HCEC 1CT (cell line): ENCODE measurements around the gene PEAK3.

Experiments
- DNase-seq: peaks from one replicate; pipeline ENCODE4 v3.0.0-alpha.2; 2017

PEAK3 gene

DNA sequence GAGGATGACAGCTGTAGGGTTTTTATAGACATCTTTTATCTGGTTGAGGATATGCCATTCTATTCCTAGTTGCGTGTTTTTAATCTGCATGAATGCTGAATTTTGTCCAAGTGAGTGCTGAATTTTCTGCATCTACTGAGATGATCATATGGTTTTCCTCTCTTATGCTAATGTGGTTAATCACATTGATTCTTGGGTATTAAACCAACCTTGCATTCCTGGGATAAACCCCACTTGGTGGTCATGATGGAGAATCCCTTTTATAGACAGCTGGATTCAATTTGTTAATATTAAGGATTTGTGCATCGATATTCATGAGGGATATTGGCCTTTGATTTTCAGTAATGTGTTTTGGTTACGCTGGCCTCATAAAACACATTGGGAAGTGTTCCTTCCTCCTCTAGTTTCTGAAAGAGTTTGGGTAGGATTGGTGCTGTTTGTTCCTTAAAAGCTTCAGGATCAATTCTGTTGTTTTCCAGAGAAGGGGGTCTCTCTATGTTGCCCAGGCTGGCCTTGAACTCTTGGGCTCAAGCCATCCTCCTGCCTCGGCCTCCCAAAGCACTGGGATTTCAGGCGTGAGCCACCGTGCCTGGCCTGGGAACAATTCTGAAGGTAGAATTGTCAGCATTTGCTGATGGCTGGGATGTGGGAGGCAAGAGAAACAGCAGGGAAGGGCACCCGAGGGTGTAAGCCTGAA is 33.3 kb upstream of the PEAK3 start:
- no peak for DNase-seq

DNA sequence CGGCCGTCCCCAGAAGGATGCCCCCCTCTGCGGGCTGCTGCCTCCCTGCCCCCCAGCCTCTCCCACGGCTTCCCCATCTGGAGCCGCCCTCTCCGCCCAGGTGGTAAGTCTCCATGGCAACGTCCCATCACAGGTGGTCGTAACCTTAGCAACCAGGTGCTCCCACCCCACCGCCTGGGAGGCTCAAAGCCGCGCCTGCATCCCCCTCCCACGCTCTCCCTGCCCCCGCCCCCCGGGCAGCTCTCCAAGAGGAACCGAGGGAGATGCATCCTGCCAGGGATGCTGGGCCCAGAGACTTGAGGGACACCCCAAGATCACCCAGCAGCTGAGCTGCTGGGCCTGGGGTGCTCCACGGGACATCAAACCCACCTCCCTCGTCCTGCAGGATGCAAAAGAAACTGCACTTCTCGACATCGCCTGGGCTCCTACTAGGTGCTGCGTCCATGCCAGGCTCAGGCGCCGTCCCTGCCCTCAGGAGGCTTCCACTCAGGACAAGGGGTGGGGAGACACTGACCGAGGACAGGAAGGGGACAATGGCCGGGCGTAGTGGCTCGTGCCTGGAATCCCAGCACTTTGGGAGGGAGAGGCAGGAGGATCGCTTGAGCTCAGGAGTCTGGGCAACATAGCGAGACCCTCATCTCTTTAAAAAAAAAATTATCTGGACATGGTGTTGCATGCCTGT is 31.0 kb upstream of the PEAK3 start:
- no peak for DNase-seq

DNA sequence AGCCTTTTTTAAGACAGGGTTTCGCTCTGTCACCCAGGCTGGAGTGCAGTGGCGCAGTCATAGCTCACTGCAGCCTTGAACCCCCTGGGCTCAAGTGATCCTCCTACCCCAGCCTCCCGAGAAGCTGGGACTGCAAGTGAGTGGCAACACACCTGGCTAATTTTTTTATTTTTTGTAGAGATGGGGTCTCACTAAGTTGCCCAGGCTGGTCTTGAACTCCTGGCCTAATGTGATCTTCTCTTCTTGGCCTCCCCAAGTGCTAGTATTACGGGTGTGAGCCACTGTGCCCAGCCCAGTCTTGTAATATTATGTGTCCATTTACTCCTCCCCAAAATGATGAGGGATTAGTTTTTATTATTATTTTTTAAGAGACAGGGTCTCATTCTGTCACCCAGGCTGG is 29.1 kb upstream of the PEAK3 start:
- DNase-seq: no peak

DNA sequence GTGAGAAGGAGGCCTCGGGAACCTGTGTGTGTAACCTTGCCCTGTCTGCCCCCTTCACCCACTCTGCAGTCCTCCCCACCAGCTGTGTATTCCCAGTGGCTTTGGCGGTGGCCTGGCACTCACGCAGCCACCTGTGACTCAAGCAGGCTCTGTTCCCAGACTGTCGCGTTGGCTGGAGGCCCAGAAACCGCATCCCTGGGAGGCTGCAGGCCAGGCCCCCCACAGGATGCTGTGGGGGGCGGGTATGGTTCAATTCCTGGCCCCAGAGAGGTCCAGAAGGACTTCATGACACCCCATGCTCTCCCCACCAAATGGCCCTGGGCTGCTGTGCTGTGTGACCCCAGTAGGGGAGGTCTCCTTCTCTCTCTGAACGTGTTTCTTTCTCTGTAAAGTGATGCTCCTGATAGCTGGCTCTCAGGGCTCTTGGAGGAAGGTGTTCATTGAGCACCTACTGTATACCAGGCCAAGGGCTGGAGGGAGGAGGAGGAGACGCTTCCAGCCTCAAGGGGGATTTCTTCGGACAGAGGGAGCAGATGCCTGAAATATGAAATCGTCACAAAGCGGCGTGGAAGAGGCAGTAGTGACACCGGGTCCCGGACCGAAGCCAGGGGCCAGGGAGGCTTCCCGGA is 27.9 kb upstream of the PEAK3 start:
- no peak for DNase-seq

DNA sequence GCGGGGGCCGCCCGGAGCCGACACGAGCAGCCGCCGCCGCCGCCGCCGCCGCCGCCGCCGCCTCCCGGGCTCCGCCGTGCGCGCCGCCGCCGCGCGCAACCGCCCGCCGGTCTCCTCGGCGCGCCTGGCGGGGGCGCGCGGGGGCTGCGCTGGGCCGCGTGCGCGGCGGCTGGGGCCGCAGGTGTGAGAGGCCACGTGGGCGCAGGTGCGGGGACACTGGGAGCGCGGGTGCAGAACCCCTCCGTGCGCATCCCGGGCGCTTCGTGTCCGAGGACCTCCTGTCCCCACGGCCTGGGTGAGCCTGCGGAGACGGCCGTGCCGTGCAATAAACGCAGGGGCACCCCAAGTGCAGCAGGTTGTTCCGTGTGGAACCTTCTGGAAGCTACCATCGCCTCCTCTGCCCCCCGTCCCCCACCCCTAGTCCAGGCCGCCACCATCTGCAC is 26.2 kb upstream of the PEAK3 start, which contains the start of gene LINGO3:
TSS of gene LINGO3 (minus strand) at position 41 of the 443 bp plus-strand sequence. CDS start 16,378 bp downstream, outside the sequence.
- no peak for DNase-seq

DNA sequence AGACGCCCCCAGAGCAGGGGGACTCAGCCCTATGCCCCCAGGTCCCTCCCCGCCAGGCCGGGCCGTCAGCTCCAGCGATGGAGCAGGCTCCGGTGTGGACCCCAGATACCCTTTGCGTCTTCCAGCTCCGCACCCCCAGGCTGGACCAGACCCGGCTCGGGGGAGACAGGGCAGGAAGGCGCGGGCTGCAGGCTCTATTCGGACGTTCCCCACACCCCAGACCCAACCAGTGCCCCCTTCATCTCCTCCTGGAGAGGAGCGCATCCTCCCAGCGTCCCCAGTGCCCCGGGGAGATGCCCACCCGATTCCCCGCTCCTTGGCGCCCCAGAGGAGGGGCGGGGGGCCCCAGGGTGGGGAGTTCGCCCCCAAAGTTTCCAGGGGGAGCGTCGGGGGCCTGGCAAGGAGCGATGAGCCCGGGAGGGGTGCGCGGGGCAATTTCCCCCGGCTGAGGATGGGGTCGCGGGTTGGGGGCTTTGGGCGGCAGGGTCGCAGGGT is 25.6 kb upstream of the PEAK3 start:
- DNase-seq: no peak

- no peak for DNase-seq
These were observed 25.0 kb upstream of the PEAK3 start for GRCh38 chr19:2306971-2307370.

GRCh38 chr19:2306281-2306806 is 24.4 kb upstream of the PEAK3 start:
- no peak for DNase-seq

DNA sequence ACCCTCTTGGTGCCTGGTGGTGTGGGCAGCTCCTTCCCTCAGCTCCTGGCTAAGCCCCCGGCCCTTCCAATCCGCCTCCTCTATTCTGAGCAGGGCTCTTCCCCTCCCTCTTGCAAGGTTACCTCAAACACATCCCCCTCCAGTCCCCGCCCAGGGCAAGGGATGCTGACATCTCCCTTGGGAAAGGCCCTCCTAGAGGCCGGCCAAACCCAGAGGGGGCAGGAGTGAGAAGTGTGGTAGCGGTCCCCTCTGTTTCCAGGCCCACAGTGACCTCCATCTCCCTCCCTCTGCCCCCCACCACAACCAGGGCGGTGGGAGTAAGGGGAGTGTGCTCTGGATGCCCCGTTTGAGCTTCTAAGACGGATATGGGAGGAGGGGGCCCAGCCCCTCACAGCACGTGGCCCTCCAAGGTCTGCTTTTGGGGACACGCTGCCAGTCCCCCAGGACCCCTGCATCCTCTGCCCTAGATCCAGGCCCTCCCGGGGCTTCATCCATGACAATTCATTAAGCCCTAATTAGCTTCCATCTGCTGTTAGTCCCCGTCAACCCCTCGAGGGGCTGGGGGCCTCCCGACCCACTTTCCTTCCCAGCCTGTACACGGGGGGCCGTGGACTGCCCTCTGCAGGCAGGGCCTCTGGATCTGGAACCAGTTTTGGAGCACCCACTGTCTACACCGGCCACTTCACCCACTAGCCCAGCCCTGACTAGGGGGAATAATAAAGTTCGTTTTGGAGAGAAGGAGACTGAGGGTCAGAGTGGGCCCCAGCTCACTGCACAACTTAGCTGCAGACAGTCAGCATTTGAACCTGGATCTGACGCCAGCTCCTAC is 23.7 kb upstream of the PEAK3 start:
- DNase-seq: no peak

- DNase-seq: no peak
These were observed 21.3 kb upstream of the PEAK3 start for GRCh38 chr19:2303211-2303798.

DNA sequence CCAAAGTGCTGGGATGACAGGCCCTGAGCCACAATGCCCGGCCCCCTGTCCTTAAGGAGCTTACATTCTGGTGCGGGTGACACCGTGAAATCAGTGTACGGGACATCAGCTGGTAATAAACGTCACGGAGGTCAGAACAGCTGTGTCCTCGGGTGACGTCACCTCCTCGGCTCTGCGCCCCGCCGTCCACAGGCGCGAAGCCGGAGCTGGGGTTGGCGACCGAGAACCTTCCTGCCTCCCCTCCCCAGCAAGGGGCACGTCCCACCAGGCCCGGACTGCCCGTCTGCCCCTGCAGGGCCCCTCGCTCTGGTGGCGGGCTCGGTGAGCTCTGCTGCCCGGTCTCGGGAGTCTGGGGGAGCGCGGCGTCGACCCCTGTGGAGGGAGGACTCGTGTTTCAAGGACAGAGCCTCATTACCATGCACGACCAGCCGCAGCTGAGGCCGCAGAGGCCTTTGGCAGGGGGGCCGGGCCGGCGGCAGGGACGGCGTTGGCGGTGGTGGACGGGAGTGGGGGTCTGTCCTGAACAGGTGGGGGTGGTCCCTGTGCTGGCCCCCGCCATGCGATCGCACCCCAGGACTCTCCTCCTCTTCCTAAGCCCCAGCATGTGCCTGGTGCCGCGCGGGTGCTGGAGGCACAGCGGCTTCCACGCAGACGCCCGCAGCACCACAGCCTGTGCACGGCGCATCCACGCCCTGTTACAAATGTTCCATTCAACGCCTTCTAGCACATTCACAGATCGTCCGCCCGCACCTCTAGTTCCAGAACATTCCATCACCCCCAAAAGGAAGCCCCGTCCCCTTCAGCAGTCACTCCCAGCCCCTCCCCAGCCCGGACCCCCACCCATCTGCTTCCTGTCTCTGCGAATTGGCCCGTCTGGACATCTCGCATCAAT is 20.6 kb upstream of the PEAK3 start:
- no peak for DNase-seq

DNA sequence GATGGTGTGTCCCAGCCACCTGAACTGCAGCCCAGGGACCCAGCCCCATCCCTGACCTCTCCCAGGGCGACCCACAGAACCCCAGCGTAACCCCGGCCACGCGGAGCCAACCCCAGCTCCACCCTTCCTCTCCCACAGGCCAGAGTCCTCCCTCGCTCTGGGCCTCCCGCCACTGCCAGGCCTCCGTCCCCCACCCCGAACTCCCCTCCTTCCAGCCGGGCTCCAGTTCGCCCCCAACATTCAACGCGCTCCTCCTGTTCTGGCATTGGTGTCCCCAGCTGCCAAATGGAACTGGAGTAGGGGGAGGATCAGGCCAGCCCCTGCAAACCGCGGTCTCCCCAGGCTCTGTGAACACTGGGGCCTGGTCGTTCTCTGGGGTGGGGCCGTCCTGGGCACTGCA is 18.6 kb upstream of the PEAK3 start:
- no peak for DNase-seq

- DNase-seq: no peak
These were observed 14.2 kb upstream of the PEAK3 start for GRCh38 chr19:2296141-2296540.

- no peak for DNase-seq
These were observed 12.8 kb upstream of the PEAK3 start for GRCh38 chr19:2294687-2295335.

DNA sequence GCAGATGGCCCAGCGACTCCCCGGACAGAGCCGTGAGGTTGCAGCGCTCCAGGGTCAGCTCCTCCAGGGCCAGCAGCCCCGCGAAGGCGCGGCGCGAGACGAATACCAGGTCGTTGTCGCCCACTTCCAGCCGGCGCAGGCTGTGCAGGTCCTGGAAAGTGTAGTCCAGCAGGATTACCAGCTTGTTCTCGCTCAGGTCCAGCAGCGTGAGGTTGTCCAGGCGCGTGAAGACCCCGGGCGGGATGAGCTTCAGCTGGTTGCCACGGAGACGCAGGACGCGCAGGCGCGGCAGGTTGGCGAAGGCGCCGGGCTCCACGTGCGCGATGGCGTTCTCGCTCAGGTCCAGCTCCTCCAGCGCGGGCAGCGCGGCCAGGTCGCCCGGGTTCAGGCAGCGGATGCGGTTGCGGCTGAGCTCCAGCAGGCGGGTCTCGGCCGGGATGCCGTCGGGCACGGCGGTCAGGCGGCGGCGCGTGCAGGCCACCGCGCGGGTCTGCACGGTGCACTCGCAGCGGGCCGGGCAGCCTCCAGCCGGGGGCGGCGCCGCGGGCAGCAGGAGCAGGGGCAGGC is 9.3 kb upstream of the PEAK3 start:
- DNase-seq: no peak

GRCh38 chr19:2290441-2291184 is 8.6 kb upstream of the PEAK3 start:
- no peak for DNase-seq

- DNase-seq: no peak
These were observed 7.9 kb upstream of the PEAK3 start for GRCh38 chr19:2289714-2290435.

- no peak for DNase-seq
These were observed 7.1 kb upstream of the PEAK3 start for GRCh38 chr19:2288818-2289713.
